SJCRH30 (cell line): Measurements from ENCODE around the gene CNTNAP2. TPM values are rescaled to one million over a fixed set of nuclear protein-coding genes. Genes with fewer than 3 reads are reported as not detected.

ENCODE experiments used
- DNase-seq, 2 experiments: peaks; one replicate each; pipeline ENCODE4 v3.0.0-alpha.2; 2015 to 2020
- H3K27ac ChIP-seq: fragments of 250-450 bp; sonication (Bioruptor Pico); 2 replicates; pipeline ENCODE4 v1.5.1; 2020; ENCODE audit warnings: mild to moderate bottlenecking, moderate library complexity
- H3K27me3 ChIP-seq: fragments of 250-450 bp; sonication (Bioruptor Pico); 2 replicates; pipeline ENCODE4 v1.5.1; 2020; ENCODE audit warnings: mild to moderate bottlenecking, moderate library complexity
- H3K36me3 ChIP-seq: fragments of 250-450 bp; sonication (Bioruptor Pico); 2 replicates; pipeline ENCODE4 v1.5.1; 2020; ENCODE audit warnings: mild to moderate bottlenecking, moderate library complexity
- H3K4me1 ChIP-seq: fragments of 250-450 bp; sonication (Bioruptor Pico); 2 replicates; pipeline ENCODE4 v1.5.1; 2020; ENCODE audit warnings: mild to moderate bottlenecking, moderate library complexity
- H3K4me3 ChIP-seq: fragments of 250-450 bp; sonication (Bioruptor Pico); 2 replicates; pipeline ENCODE4 v1.5.1; 2020; ENCODE audit warnings: mild to moderate bottlenecking, moderate library complexity
- H3K9me3 ChIP-seq: fragments of 250-450 bp; sonication (Bioruptor Pico); replicated peaks from 2 replicates; pipeline ENCODE4 v1.5.1; 2020; ENCODE audit warnings: mild to moderate bottlenecking, moderate library complexity
- total RNA-seq: library from RNA; depleted of rRNA; stranded (reverse); fragments of >200 nt; shearing (Covaris generic); gene quantifications from 2 replicates; pipeline ENCODE4 v1.2.3, GENCODE V29; 2014

CNTNAP2 gene
- total RNA-seq, 1 experiment from 2014 or later, result not detected

GRCh38 chr7:146486519-146486918 lies 369.9 kb downstream of the CNTNAP2 start:
- Histone ChIP-seq H3K4me3 (no peak overlapping the region), H3K9me3 (no peaks in the 10 kb centered on the region), H3K4me1 (no peaks in the 10 kb centered on the region), H3K36me3 (no peaks in the 10 kb centered on the region), H3K27ac (no peak overlapping the region), H3K27me3 (peaks cover 10% of the 10 kb centered on the region; the same call in 1 of the 2 replicates)
- no peak for DNase-seq

DNA sequence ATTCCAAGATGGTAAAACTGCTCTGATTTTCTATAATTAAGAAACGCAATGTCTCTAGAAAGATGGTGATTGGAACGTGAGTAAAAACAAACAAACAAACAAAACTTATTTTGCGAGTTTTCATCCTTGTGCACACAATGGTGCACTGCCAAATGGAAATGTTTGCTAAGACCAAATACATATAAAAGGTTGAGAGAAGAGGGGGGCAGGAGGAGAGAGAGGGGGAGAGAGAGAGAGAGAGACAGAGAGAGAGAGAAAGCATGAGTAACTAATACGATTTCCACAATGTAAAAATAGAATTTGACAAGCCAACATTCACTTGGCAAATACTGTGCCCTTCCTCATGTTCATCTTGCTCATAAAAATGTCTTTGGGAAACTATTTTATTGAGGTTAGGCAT lies 375.4 kb downstream of the CNTNAP2 start:
- no peak for DNase-seq

DNA sequence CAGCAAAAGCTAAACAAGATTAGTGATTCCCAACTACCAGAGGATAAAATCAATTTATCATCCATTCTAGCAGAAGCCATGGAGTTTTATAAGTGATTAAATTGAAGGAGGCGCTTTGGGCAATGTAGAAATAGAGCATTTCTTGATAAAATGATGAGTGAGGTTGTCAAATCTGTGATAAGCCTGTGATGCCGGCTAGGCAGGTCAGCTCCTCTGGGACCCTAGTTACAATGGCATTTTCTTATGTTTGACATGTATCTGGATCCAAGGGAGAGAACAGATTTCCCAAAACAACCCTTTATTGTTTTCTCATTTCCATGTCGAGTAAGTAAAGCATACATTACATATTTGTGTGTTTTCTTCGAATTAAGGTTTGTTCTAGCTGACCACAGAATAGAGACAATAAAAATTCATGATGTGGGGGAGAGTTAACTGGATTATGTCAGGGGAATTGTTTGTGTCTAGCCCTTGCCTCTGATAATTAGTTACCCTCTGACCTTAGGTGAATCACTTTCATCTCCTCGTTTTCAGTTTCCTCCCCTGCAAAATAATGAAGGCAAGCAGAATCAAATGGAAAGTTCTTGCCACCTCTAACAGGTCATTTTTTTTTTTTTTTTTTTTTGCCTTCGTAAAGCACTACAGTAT lies 378.5 kb downstream of the CNTNAP2 start:
- Histone ChIP-seq H3K9me3 (no peaks in the 10 kb centered on the region), H3K4me1 (no peaks in the 10 kb centered on the region), H3K4me3 (no peak overlapping the region), H3K27me3 (no peaks in the 10 kb centered on the region), H3K27ac (no peak overlapping the region), H3K36me3 (no peaks in the 10 kb centered on the region)
- DNase-seq, result no peak

More for the DNA sequence above, 375.4 kb downstream of the CNTNAP2 start:
- Histone ChIP-seq H3K36me3 (no peaks in the 10 kb centered on the region), H3K9me3 (no peaks in the 10 kb centered on the region), H3K27me3 (peaks cover 10% of the 10 kb centered on the region; the same call in 1 of the 2 replicates), H3K4me1 (no peaks in the 10 kb centered on the region), H3K4me3 (no peak overlapping the region), H3K27ac (no peak overlapping the region)

- Histone ChIP-seq H3K4me3 (no peak overlapping the region), H3K36me3 (no peaks in the 10 kb centered on the region), H3K9me3 (no peaks in the 10 kb centered on the region), H3K27me3 (no peaks in the 10 kb centered on the region), H3K4me1 (no peaks in the 10 kb centered on the region), H3K27ac (no peak overlapping the region)
- DNase-seq, result no peak
Observed at GRCh38 chr7:146496657-146497056, 380.1 kb downstream of the CNTNAP2 start.

- no peak for DNase-seq
- Histone ChIP-seq H3K4me1 (no peaks in the 10 kb centered on the region), H3K4me3 (no peak overlapping the region), H3K27ac (no peak overlapping the region), H3K36me3 (no peaks in the 10 kb centered on the region), H3K9me3 (no peaks in the 10 kb centered on the region), H3K27me3 (no peaks in the 10 kb centered on the region)
Observed at GRCh38 chr7:146499970-146500369, 383.4 kb downstream of the CNTNAP2 start.

DNA sequence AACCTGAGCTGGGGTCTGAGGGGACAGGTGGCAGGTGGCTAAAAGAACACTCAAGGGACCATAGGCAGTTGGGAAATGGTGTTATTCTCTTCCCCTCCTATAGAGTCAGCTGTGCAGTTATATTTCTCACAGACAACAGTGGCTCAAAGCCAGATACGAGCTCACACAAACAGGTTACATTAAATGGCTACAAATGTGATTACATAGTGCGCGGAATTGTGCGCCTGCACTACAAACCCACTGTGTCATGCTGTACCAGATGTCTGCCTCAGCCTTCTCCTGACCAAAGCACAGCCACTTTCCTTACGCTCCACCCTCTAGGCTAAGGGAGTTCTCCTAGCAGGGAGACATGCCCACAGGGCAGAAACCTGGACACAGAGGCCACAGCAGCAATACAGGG lies 387.2 kb downstream of the CNTNAP2 start:
- no peaks in the 10 kb centered on the region for H3K27me3 ChIP-seq
- no peaks in the 10 kb centered on the region for H3K36me3 ChIP-seq
- DNase-seq, result no peak
- no peak overlapping the region for H3K4me3 ChIP-seq
- H3K4me1 ChIP-seq, result no peaks in the 10 kb centered on the region
- no peaks in the 10 kb centered on the region for H3K9me3 ChIP-seq
- H3K27ac ChIP-seq, result no peak overlapping the region

GRCh38 chr7:146510088-146510680 lies 393.6 kb downstream of the CNTNAP2 start:
- Histone ChIP-seq H3K27me3 (no peaks in the 10 kb centered on the region), H3K36me3 (no peaks in the 10 kb centered on the region), H3K9me3 (no peaks in the 10 kb centered on the region), H3K4me3 (no peak overlapping the region), H3K4me1 (no peaks in the 10 kb centered on the region), H3K27ac (no peak overlapping the region)
- DNase-seq, result no peak

DNA sequence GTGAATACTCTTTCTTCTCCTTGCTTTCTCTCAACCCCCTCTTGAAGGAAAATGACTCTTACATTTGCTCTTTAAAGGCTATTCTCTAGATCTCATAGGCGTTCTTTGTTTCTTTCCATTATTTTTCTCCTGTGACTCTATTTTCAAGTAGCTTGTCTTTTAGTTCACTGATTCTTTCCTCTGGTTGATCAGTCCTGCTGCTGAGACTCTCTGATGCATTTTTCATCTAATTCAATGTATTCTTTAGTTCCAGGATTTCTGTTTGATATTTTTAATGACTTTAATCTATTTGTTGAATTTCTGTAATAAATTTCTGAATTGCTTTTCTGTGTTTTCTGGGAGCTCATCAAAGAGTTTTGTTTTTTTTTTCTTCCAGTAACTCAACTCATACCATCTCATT lies 397.7 kb downstream of the CNTNAP2 start:
- Histone ChIP-seq H3K27ac (no peak overlapping the region), H3K4me3 (no peak overlapping the region), H3K4me1 (no peaks in the 10 kb centered on the region), H3K9me3 (no peaks in the 10 kb centered on the region), H3K36me3 (no peaks in the 10 kb centered on the region), H3K27me3 (no peaks in the 10 kb centered on the region)
- no peak for DNase-seq

GRCh38 chr7:146528581-146528980 lies 412.0 kb downstream of the CNTNAP2 start:
- no peaks in the 10 kb centered on the region for H3K36me3 ChIP-seq
- DNase-seq, result no peak
- no peak overlapping the region for H3K4me3 ChIP-seq
- H3K27ac ChIP-seq, result no peak overlapping the region
- H3K4me1 ChIP-seq, result no peaks in the 10 kb centered on the region
- H3K27me3 ChIP-seq, result no peaks in the 10 kb centered on the region; the same call in 1 of the 2 replicates
- H3K9me3 ChIP-seq, result no peaks in the 10 kb centered on the region

- no peaks in the 10 kb centered on the region for H3K9me3 ChIP-seq
- H3K27ac ChIP-seq, result no peak overlapping the region
- H3K4me1 ChIP-seq, result no peaks in the 10 kb centered on the region
- H3K36me3 ChIP-seq, result no peaks in the 10 kb centered on the region
- no peaks in the 10 kb centered on the region for H3K27me3 ChIP-seq
- no peak overlapping the region for H3K4me3 ChIP-seq
- no peak for DNase-seq
Observed at GRCh38 chr7:146539836-146540235, 423.2 kb downstream of the CNTNAP2 start.

GRCh38 chr7:146542101-146542500 lies 425.5 kb downstream of the CNTNAP2 start:
- no peaks in the 10 kb centered on the region for H3K27me3 ChIP-seq
- H3K4me1 ChIP-seq, result no peaks in the 10 kb centered on the region
- H3K27ac ChIP-seq, result no peak overlapping the region
- no peak overlapping the region for H3K4me3 ChIP-seq
- no peaks in the 10 kb centered on the region for H3K36me3 ChIP-seq
- no peaks in the 10 kb centered on the region for H3K9me3 ChIP-seq
- DNase-seq, result no peak

- Histone ChIP-seq H3K4me3 (no peak overlapping the region), H3K27ac (no peak overlapping the region), H3K9me3 (no peaks in the 10 kb centered on the region), H3K36me3 (no peaks in the 10 kb centered on the region), H3K27me3 (no peaks in the 10 kb centered on the region), H3K4me1 (no peaks in the 10 kb centered on the region)
- DNase-seq, result no peak
Observed at GRCh38 chr7:146544748-146545147, 428.1 kb downstream of the CNTNAP2 start.

DNA sequence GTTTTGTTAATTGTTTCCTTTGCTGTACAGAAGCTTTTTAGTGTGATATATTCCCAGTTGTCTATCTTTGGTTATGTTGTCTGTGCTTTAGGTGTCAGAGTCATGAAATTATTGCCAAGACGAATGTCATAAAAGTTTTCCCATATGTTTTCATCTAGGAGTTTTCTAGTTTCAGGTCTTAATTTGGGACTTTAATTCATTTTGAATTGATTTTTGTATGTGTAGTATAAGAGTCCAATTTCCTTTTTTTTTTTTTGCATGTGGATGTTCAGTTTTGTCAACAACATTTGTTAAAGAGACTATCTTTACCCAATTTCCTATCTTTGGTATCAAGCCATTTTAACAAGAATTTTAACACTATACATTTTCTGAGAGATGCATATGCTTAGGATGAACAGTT lies 432.2 kb downstream of the CNTNAP2 start:
- Histone ChIP-seq H3K4me3 (no peak overlapping the region), H3K36me3 (no peaks in the 10 kb centered on the region), H3K4me1 (no peaks in the 10 kb centered on the region), H3K27me3 (no peaks in the 10 kb centered on the region), H3K27ac (no peak overlapping the region), H3K9me3 (no peaks in the 10 kb centered on the region)
- DNase-seq, result no peak

- Histone ChIP-seq H3K4me1 (no peaks in the 10 kb centered on the region), H3K27me3 (no peaks in the 10 kb centered on the region), H3K36me3 (no peaks in the 10 kb centered on the region), H3K4me3 (no peak overlapping the region), H3K27ac (no peak overlapping the region), H3K9me3 (no peaks in the 10 kb centered on the region)
- no peak for DNase-seq
Observed at GRCh38 chr7:146554556-146554955, 438.0 kb downstream of the CNTNAP2 start.

DNA sequence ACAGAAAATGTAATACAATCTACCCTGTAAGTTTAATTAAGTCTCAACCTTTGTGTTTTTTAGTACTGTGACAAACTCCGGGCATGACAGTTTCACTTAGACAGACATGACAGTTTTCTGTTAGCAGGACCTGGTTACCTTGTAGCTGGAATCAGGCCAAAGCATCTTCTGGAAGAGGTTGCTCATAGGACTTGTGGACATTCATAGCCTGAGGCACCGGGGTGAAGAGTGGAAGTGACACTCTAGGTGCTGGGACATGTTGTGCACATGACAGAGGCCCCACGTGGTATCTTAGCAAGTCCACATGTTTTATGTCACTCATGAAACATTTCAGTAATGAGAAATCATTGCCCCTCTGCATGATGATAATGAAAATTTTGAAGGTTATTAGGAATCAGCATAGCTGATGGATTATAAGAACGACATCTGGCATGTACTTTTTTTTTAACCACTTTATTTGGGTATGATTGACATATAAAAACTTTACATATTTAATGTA lies 441.4 kb downstream of the CNTNAP2 start:
- no peak overlapping the region for H3K27ac ChIP-seq
- H3K4me1 ChIP-seq, result no peaks in the 10 kb centered on the region
- H3K36me3 ChIP-seq, result no peaks in the 10 kb centered on the region
- no peak for DNase-seq
- no peaks in the 10 kb centered on the region for H3K9me3 ChIP-seq
- no peak overlapping the region for H3K4me3 ChIP-seq
- H3K27me3 ChIP-seq, result no peaks in the 10 kb centered on the region

GRCh38 chr7:146565872-146566271 lies 449.3 kb downstream of the CNTNAP2 start:
- Histone ChIP-seq H3K9me3 (no peaks in the 10 kb centered on the region), H3K4me3 (no peak overlapping the region), H3K27me3 (0 out of 2 replicates have a peak, but pooled peaks cover 3% of the 10 kb centered on the region), H3K4me1 (no peaks in the 10 kb centered on the region), H3K36me3 (no peaks in the 10 kb centered on the region), H3K27ac (no peak overlapping the region)
- DNase-seq, result no peak
